ENCODE data around the gene CDC25A.
"Not testable (repeated sequence)": the region's sequence is repeated elsewhere in the genome, so short reads cannot be mapped to it uniquely, and the experiment has no call there.

The CDC25A gene

GRCh38 chr3:48188266-48189201, at the start of gene CDC25A:
TSS of gene CDC25A (minus strand) at chr3:48188417. CDS start at chr3:48187947, 470 bp downstream.
- peak; percentile 74 to 92 for DNase-seq (ENCODE audit: low read depth in 1 of 2, low spot score in 1 of 2)

GRCh38 chr3:48236531-48236930, 48.3 kb upstream of the CDC25A start:
- no peak for DNase-seq (ENCODE audit: low read depth in 1 of 2, low spot score in 1 of 2)

GRCh38 chr3:48233542-48233941, 45.3 kb upstream of the CDC25A start:
- no peak for DNase-seq (ENCODE audit: low read depth in 1 of 2, low spot score in 1 of 2)

GRCh38 chr3:48232734-48233133, 44.5 kb upstream of the CDC25A start:
- DNase-seq (ENCODE audit: low read depth in 1 of 2, low spot score in 1 of 2), result peak; percentile 27 to 46

- DNase-seq (ENCODE audit: low read depth in 1 of 2, low spot score in 1 of 2), result no peak
These were observed 44.0 kb upstream of the CDC25A start for GRCh38 chr3:48232232-48232631.

GRCh38 chr3:48226939-48227338, 38.7 kb upstream of the CDC25A start:
- DNase-seq (ENCODE audit: low read depth in 1 of 2, low spot score in 1 of 2), result no peak

- DNase-seq (ENCODE audit: low read depth in 1 of 2, low spot score in 1 of 2), result no peak
These were observed 37.4 kb upstream of the CDC25A start for GRCh38 chr3:48225587-48225986.

GRCh38 chr3:48222616-48223513, 34.6 kb upstream of the CDC25A start, which contains the start of gene CAMP:
TSS of gene CAMP (plus strand) at chr3:48223495. CDS start at chr3:48223512, 17 bp downstream.
- no peak for DNase-seq (ENCODE audit: low read depth in 1 of 2, low spot score in 1 of 2)

GRCh38 chr3:48220746-48221145, 32.5 kb upstream of the CDC25A start:
- DNase-seq (ENCODE audit: low read depth in 1 of 2, low spot score in 1 of 2), result no peak

- no peak for DNase-seq (ENCODE audit: low read depth in 1 of 2, low spot score in 1 of 2)
These were observed 31.3 kb upstream of the CDC25A start for GRCh38 chr3:48219543-48219942.

GRCh38 chr3:48218537-48218936, 30.3 kb upstream of the CDC25A start:
- DNase-seq (ENCODE audit: low read depth in 1 of 2, low spot score in 1 of 2), result no peak

GRCh38 chr3:48217449-48217848, 29.2 kb upstream of the CDC25A start:
- DNase-seq (ENCODE audit: low read depth in 1 of 2, low spot score in 1 of 2), result no peak

- DNase-seq (ENCODE audit: low read depth in 1 of 2, low spot score in 1 of 2), result no peak
These were observed 27.7 kb upstream of the CDC25A start for GRCh38 chr3:48215876-48216275.

GRCh38 chr3:48215466-48215865, 27.2 kb upstream of the CDC25A start:
- no peak for DNase-seq (ENCODE audit: low read depth in 1 of 2, low spot score in 1 of 2)

GRCh38 chr3:48215019-48215418, 26.8 kb upstream of the CDC25A start:
- DNase-seq (ENCODE audit: low read depth in 1 of 2, low spot score in 1 of 2), result no peak

GRCh38 chr3:48214225-48214624, 26.0 kb upstream of the CDC25A start:
- no peak for DNase-seq (ENCODE audit: low read depth in 1 of 2, low spot score in 1 of 2)

GRCh38 chr3:48211776-48212175, 23.6 kb upstream of the CDC25A start:
- not testable (repeated sequence) for DNase-seq (ENCODE audit: low read depth in 1 of 2, low spot score in 1 of 2)

- DNase-seq (ENCODE audit: low read depth in 1 of 2, low spot score in 1 of 2), result not testable (repeated sequence)
These were observed 22.3 kb upstream of the CDC25A start for GRCh38 chr3:48210534-48210933.

GRCh38 chr3:48209445-48209844, 21.2 kb upstream of the CDC25A start:
- DNase-seq (ENCODE audit: low read depth in 1 of 2, low spot score in 1 of 2), result no peak

GRCh38 chr3:48208076-48208475, 19.9 kb upstream of the CDC25A start:
- no peak for DNase-seq (ENCODE audit: low read depth in 1 of 2, low spot score in 1 of 2)

- DNase-seq (ENCODE audit: low read depth in 1 of 2, low spot score in 1 of 2), result no peak
These were observed 14.4 kb upstream of the CDC25A start for GRCh38 chr3:48202632-48203031.

GRCh38 chr3:48199117-48199516, 10.9 kb upstream of the CDC25A start:
- no peak for DNase-seq (ENCODE audit: low read depth in 1 of 2, low spot score in 1 of 2)
